ENCODE data around the gene OR51B4. TPM values are rescaled to one million over a fixed set of nuclear protein-coding genes. Genes with fewer than 3 reads are reported as not detected.
"Not testable (repeated sequence)": the region's sequence is repeated elsewhere in the genome, so short reads cannot be mapped to it uniquely, and the experiment has no call there.

OR51B4 gene
- total RNA-seq, 1 experiment from 2014 or later, result not detected

- Histone ChIP-seq H3K4me3 (no peak overlapping the region), H3K27ac (no peak overlapping the region), H3K36me3 (no peaks in the 10 kb centered on the region), H3K4me1 (no peaks in the 10 kb centered on the region), H3K9me3 (replicated peaks) (no peaks in the 10 kb centered on the region), H3K27me3 (no peaks in the 10 kb centered on the region)
- DNase-seq, result no peak
Observed at GRCh38 chr11:5267033-5267563, 34.6 kb downstream of the OR51B4 start.

- Histone ChIP-seq H3K27me3 (no peaks in the 10 kb centered on the region), H3K36me3 (no peaks in the 10 kb centered on the region), H3K4me1 (no peaks in the 10 kb centered on the region), H3K27ac (no peak overlapping the region), H3K9me3 (replicated peaks) (no peaks in the 10 kb centered on the region), H3K4me3 (no peak overlapping the region)
- no peak for DNase-seq
Observed at GRCh38 chr11:5266609-5267008, 35.1 kb downstream of the OR51B4 start.

- H3K36me3 ChIP-seq, result no peaks in the 10 kb centered on the region
- DNase-seq, result no peak
- H3K9me3 ChIP-seq (replicated peaks), result no peaks in the 10 kb centered on the region
- no peaks in the 10 kb centered on the region for H3K27me3 ChIP-seq
- no peak overlapping the region for H3K4me3 ChIP-seq
- H3K27ac ChIP-seq, result no peak overlapping the region
- H3K4me1 ChIP-seq, result no peaks in the 10 kb centered on the region
Observed at GRCh38 chr11:5265832-5266231, 35.9 kb downstream of the OR51B4 start.

- no peaks in the 10 kb centered on the region for H3K36me3 ChIP-seq
- no peak overlapping the region for H3K4me3 ChIP-seq
- no peak for DNase-seq
Observed at GRCh38 chr11:5258543-5259262, 43.0 kb downstream of the OR51B4 start.

GRCh38 chr11:5257296-5257695 is 44.5 kb downstream of the OR51B4 start:
- Histone ChIP-seq H3K4me3 (no peak overlapping the region), H3K27ac (no peak overlapping the region), H3K4me1 (no peaks in the 10 kb centered on the region), H3K36me3 (no peaks in the 10 kb centered on the region), H3K27me3 (no peaks in the 10 kb centered on the region), H3K9me3 (replicated peaks) (no peaks in the 10 kb centered on the region)
- DNase-seq, result no peak

More at GRCh38 chr11:5258543-5259262, 43.0 kb downstream of the OR51B4 start:
- no peaks in the 10 kb centered on the region for H3K27me3 ChIP-seq
- H3K9me3 ChIP-seq (replicated peaks), result no peaks in the 10 kb centered on the region
- H3K4me1 ChIP-seq, result no peaks in the 10 kb centered on the region
- H3K27ac ChIP-seq, result no peak overlapping the region

GRCh38 chr11:5254646-5255413 is 46.9 kb downstream of the OR51B4 start, which contains the start of gene HBG2:
Gene HBG2 (minus strand): TSS chr11:5254781. CDS start chr11:5254728, 53 bp downstream.
- not testable (repeated sequence) for H3K27me3 ChIP-seq, H3K27ac ChIP-seq, DNase-seq

GRCh38 chr11:5254023-5254422 is 47.7 kb downstream of the OR51B4 start:
- not testable (repeated sequence) for H3K9me3 ChIP-seq (replicated peaks)

More at GRCh38 chr11:5254646-5255413, 46.9 kb downstream of the OR51B4 start, which contains the start of gene HBG2:
- not testable (repeated sequence) for H3K36me3 ChIP-seq; H3K4me1 ChIP-seq; H3K4me3 ChIP-seq; H3K9me3 ChIP-seq (replicated peaks)

GRCh38 chr11:5253440-5253839 is 48.3 kb downstream of the OR51B4 start:
- not testable (repeated sequence) for H3K4me3 ChIP-seq; H3K4me1 ChIP-seq; DNase-seq; H3K27ac ChIP-seq; H3K9me3 ChIP-seq (replicated peaks); H3K36me3 ChIP-seq; H3K27me3 ChIP-seq

More at GRCh38 chr11:5254023-5254422, 47.7 kb downstream of the OR51B4 start:
- not testable (repeated sequence) for H3K4me1 ChIP-seq, H3K36me3 ChIP-seq, DNase-seq, H3K4me3 ChIP-seq, H3K27ac ChIP-seq, H3K27me3 ChIP-seq

- H3K36me3 ChIP-seq, result no peaks in the 10 kb centered on the region
Observed at GRCh38 chr11:5252919-5253265, 48.9 kb downstream of the OR51B4 start.

GRCh38 chr11:5252192-5252918 is 49.4 kb downstream of the OR51B4 start:
- H3K36me3 ChIP-seq, result no peaks in the 10 kb centered on the region
- no peaks in the 10 kb centered on the region for H3K27me3 ChIP-seq
- H3K9me3 ChIP-seq (replicated peaks), result no peaks in the 10 kb centered on the region
- DNase-seq, result no peak
- no peak overlapping the region for H3K27ac ChIP-seq
- no peak overlapping the region for H3K4me3 ChIP-seq
- H3K4me1 ChIP-seq, result no peaks in the 10 kb centered on the region

More at GRCh38 chr11:5252919-5253265, 48.9 kb downstream of the OR51B4 start:
- no peak for DNase-seq
- Histone ChIP-seq H3K27me3 (no peaks in the 10 kb centered on the region), H3K27ac (no peak overlapping the region), H3K9me3 (replicated peaks) (no peaks in the 10 kb centered on the region), H3K4me3 (no peak overlapping the region), H3K4me1 (no peaks in the 10 kb centered on the region)

GRCh38 chr11:5251746-5252145 is 50.0 kb downstream of the OR51B4 start:
- Histone ChIP-seq H3K27me3 (0 out of 2 replicates have a peak, but pooled peaks cover 3% of the 10 kb centered on the region), H3K4me1 (no peaks in the 10 kb centered on the region), H3K36me3 (no peaks in the 10 kb centered on the region), H3K4me3 (no peak overlapping the region), H3K27ac (no peak overlapping the region), H3K9me3 (replicated peaks) (no peaks in the 10 kb centered on the region)
- no peak for DNase-seq

Other genes starting within 250 kb of the OR51B4 start
- gene OR52E2, start 242.3 kb downstream of the OR51B4 start, total RNA-seq (2014; rRNA removed; shearing (Covaris generic)), result not detected in 2 replicates
- not detected in 2 replicates for gene OR52E1, start 232.4 kb downstream of the OR51B4 start, total RNA-seq (2014; rRNA removed; shearing (Covaris generic))
- gene OR52A5, start 163.6 kb downstream of the OR51B4 start, total RNA-seq (2014; rRNA removed; shearing (Covaris generic)), result not detected in 2 replicates
- gene OR52A1, start 147.2 kb downstream of the OR51B4 start, total RNA-seq (2014; rRNA removed; shearing (Covaris generic)), result not detected in 2 replicates
- not detected in 2 replicates for gene OR51V1, start 101.3 kb downstream of the OR51B4 start, total RNA-seq (2014; rRNA removed; shearing (Covaris generic))
- not detected in 2 replicates for gene HBB, start 74.9 kb downstream of the OR51B4 start, total RNA-seq (2014; rRNA removed; shearing (Covaris generic))
- gene HBD, start 67.5 kb downstream of the OR51B4 start, total RNA-seq (2014; rRNA removed; shearing (Covaris generic)), result not detected in 2 replicates
- gene HBG1, start 52.1 kb downstream of the OR51B4 start, total RNA-seq (2014; rRNA removed; shearing (Covaris generic)), result not detected in 2 replicates
- not detected in 2 replicates for gene HBG2, start 47.2 kb downstream of the OR51B4 start, total RNA-seq (2014; rRNA removed; shearing (Covaris generic))
- 0.26 TPM in 1 of 2 replicates, not detected in the other for gene HBE1, start 32.0 kb downstream of the OR51B4 start, total RNA-seq (2014; rRNA removed; shearing (Covaris generic))
- gene OR51B2, start 22.4 kb upstream of the OR51B4 start, total RNA-seq (2014; rRNA removed; shearing (Covaris generic)), result not detected in 2 replicates
- 0.28 TPM in 1 of 2 replicates, not detected in the other for gene OR51B5, start 41.6 kb upstream of the OR51B4 start, total RNA-seq (2014; rRNA removed; shearing (Covaris generic))
- gene OR51B6, start 49.6 kb upstream of the OR51B4 start, total RNA-seq (2014; rRNA removed; shearing (Covaris generic)), result not detected in 2 replicates
- gene OR51M1, start 81.9 kb upstream of the OR51B4 start, total RNA-seq (2014; rRNA removed; shearing (Covaris generic)), result not detected in 2 replicates
- gene OR51Q1, start 120.2 kb upstream of the OR51B4 start, total RNA-seq (2014; rRNA removed; shearing (Covaris generic)), result not detected in 2 replicates
- not detected in 2 replicates for gene OR51I1, start 139.6 kb upstream of the OR51B4 start, total RNA-seq (2014; rRNA removed; shearing (Covaris generic))
- not detected in 2 replicates for gene OR51I2, start 147.4 kb upstream of the OR51B4 start, total RNA-seq (2014; rRNA removed; shearing (Covaris generic))
- not detected in 2 replicates for gene OR52D1, start 186.7 kb upstream of the OR51B4 start, total RNA-seq (2014; rRNA removed; shearing (Covaris generic))
- gene UBQLN3, start 208.0 kb upstream of the OR51B4 start, total RNA-seq (2014; rRNA removed; shearing (Covaris generic)), result not detected in 2 replicates
- not detected in 2 replicates for gene UBQLNL, start 214.8 kb upstream of the OR51B4 start, total RNA-seq (2014; rRNA removed; shearing (Covaris generic))
- gene OR52H1, start 246.6 kb upstream of the OR51B4 start, total RNA-seq (2014; rRNA removed; shearing (Covaris generic)), result not detected in 2 replicates

All from SJCRH30 (cell line).